PFSK-1 (cell line): ENCODE data around the gene TTYH2.

Experiments used
- FOXP2 ChIP-seq: optimal IDR thresholded peaks from 2 replicates; pipeline ENCODE3; 2011; ENCODE audit warnings: borderline replicate concordance, control low read depth, inconsistent platforms; ENCODE audit not compliant: insufficient read depth; ENCODE audit errors: extremely low read length, extremely low read depth
- POLR2AphosphoS5 ChIP-seq: IDR thresholded peaks from 2 replicates; pipeline ENCODE4 v1.6.1; 2012; ENCODE audit warnings: low read depth, mild to moderate bottlenecking, control low read depth, low read length, moderate library complexity
- REST ChIP-seq, 2 experiments: IDR thresholded peaks; 2 replicates each; pipeline versions ENCODE4 v1.6.1 to v1.8.0; 2011 to 2012; ENCODE audit warnings: low read depth in 2 of 2, low read length in 2 of 2, control low read depth in 1 of 2, inconsistent platforms in 1 of 2, mild to moderate bottlenecking in 1 of 2, moderate library complexity in 1 of 2; ENCODE audit not compliant: insufficient read depth in 1 of 2
- SIN3A ChIP-seq: IDR thresholded peaks from 2 replicates; pipeline ENCODE4 v1.6.1; 2012; ENCODE audit warnings: mild to moderate bottlenecking, low read length, moderate library complexity, borderline replicate concordance; ENCODE audit not compliant: insufficient read depth
- TAF1 ChIP-seq: IDR thresholded peaks from 2 replicates; pipeline ENCODE4 v1.6.1; 2012; ENCODE audit warnings: low read length, control low read depth, borderline replicate concordance; ENCODE audit not compliant: insufficient read depth

The TTYH2 gene

DNA sequence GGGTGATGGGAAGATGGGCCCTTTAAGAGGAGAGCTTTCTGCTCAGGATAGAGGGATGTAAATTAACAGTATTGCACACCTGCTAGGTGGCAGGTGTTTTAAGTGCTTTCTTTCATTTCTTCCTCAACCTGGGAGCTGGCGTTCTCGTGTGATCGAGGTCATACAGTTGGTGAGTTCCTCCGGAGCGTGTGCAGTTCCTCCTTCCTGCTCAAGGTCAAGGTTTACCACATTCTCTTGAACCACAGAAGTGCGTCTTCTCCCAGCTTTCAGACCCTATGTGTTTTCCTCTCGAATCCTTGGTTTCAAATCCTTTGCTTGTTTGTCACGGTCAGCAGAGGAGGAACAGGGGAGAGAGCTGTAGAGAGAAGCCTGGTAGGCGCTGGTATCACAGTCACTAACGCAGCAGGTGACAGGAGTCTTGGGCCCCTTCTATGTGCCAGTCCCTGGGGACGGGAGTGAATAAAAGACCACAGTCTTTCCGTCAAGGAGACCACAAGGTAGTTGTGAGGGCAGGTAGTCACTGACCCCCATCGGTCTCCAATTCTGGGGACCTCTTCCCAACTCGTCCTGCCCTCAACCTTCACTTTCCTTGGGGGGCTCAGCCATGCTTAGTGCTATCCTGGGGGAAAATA, 61.5 kb downstream of the TTYH2 start:
- TF ChIP-seq TAF1 = no peak
- no peak for TF ChIP-seq POLR2AphosphoS5
- no peak for TF ChIP-seq REST (IDR thresholded peaks at IDR 0.05; ENCODE audit: insufficient read depth in 1 of 2, low read depth in 2 of 2, low read length in 2 of 2)
- TF ChIP-seq SIN3A = no peak
- no peak for TF ChIP-seq FOXP2

DNA sequence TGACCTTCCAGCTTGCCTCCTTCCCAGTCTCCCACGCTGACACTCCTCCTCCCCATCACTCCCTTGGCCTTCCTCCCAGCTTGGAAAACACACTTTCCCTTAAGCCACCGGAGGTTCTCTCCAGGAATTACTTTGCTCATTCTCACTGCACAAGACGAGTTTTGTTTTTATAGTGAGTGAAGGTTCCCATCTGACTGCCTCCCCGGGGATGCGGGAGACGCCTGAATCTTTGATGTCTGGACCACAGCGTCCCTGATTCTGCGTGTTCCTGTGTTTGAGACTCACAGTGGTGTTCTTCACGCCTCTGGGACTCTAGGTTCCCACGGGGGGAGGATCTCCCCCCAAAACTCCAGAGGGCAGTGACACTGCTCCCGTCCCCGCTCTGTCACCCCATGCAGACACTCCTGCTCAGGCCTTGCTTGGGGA, 62.7 kb downstream of the TTYH2 start:
- TF ChIP-seq FOXP2 = no peak
- TF ChIP-seq REST (IDR thresholded peaks at IDR 0.05; ENCODE audit: insufficient read depth in 1 of 2, low read depth in 2 of 2, low read length in 2 of 2) = no peak
- no peak for TF ChIP-seq TAF1
- no peak for TF ChIP-seq SIN3A
- no peak for TF ChIP-seq POLR2AphosphoS5

GRCh38 chr17:74276541-74277009, 63.2 kb downstream of the TTYH2 start:
- no peak for TF ChIP-seq TAF1
- no peak for TF ChIP-seq POLR2AphosphoS5
- no peak for TF ChIP-seq REST (IDR thresholded peaks at IDR 0.05; ENCODE audit: insufficient read depth in 1 of 2, low read depth in 2 of 2, low read length in 2 of 2)
- TF ChIP-seq FOXP2 = no peak
- TF ChIP-seq SIN3A = no peak

GRCh38 chr17:74277935-74278334, 64.6 kb downstream of the TTYH2 start:
- TF ChIP-seq POLR2AphosphoS5 (no peak), SIN3A (no peak), FOXP2 (no peak), TAF1 (no peak), REST (IDR thresholded peaks at IDR 0.05; ENCODE audit: insufficient read depth in 1 of 2, low read depth in 2 of 2, low read length in 2 of 2) (no peak)
